ENCODE results near the gene MACROD2.

DNA sequence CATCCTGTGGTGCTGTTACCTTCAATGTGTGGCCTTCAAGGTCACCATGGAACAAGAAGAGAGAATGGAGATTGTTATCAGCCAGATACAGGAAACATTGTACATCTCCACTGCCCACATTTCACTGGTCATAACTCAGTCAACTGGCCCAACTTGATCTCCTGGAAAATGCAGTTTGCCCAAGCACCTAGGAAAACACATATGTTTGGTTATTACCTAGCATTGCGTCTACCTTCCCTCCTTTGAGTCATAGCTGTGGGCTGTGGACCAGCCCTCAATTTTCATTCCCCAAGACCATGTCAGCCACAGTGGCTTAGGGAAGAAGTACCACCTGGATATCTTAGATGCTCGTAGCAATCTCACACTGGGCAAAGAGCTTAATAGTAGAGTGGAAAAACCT lies 2064.5 kb downstream of the MACROD2 start:
- no peak for TF ChIP-seq CTCF (IDR thresholded peaks at IDR 0.05)
- TF ChIP-seq POLR2A (IDR thresholded peaks at IDR 0.05) = no peak
